ENCODE results near the gene MUC2. TPM values are rescaled to one million over a fixed set of nuclear protein-coding genes. Genes with fewer than 3 reads are reported as not detected.
"Not testable (repeated sequence)": the region's sequence is repeated elsewhere in the genome, so short reads cannot be mapped to it uniquely, and the experiment has no call there.

The MUC2 gene
- total RNA-seq, 1 experiment from 2014 or later = 0.47 TPM

DNA sequence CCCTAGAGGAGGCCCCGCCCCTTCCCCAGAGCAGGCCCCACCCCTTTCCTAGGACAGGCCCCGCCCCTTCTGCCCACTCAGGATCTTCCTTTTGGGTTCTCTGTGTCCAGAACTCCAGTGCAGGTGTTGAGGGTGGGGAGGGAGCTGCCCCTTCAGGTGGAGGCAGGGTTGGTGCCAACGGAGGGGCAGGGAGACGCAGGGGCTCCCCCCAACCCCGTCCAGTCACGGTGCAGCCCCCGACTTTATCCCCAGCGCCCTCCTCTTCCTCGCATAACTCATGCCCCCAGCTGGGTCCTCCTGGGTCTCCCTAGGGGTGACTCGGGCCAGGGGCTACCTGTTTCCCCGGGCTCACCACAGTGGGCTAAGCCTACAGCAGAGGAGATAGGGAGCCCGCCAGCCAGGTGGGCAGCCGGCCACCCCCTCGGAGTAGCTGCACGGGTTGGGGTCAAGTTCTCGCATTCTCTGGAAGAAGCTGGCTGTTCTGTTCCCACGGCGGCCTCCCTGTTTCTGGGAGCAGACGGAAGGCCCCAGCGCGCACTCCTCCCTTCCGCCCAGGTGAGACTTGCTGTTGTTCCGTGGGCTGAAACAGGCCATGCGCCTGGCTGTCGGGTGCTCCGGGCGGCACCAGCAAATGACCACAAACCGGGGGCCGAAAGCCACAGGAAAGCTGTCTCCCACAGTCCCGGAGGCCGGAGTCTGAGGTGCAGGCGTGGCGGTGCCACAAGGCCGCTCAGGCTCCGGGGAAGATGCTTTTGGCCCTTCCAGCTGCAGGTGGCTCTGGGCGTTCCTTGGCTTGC lies 38.9 kb downstream of the MUC2 start:
- Histone ChIP-seq H3K27me3 (ENCODE audit: insufficient read depth, low read length) (no peaks in the 10 kb centered on the region), H3K79me2 (ENCODE audit: insufficient read depth, low read length) (no peaks in the 10 kb centered on the region), H2AFZ (ENCODE audit: low read depth, low read length, poor library complexity, severe bottlenecking) (no peak overlapping the region), H3K4me2 (ENCODE audit: low read length) (no peak overlapping the region), H3K4me3 (replicated peaks in 1 of 2; ENCODE audit: low read depth in 1 of 2, low read length in 2 of 2) (no peak overlapping the region), H3K9me2 (ENCODE audit: insufficient read depth) (no peaks in the 10 kb centered on the region), H3K9ac (ENCODE audit: low read length) (no peak overlapping the region), H4K20me1 (ENCODE audit: insufficient read depth) (no peaks in the 10 kb centered on the region), H3K27ac (ENCODE audit: low read depth, low read length) (no peak overlapping the region), H3K9me3 (ENCODE audit: control insufficient read depth in 1 of 2, insufficient read depth in 1 of 2, low read depth in 1 of 2, low read length in 2 of 2) (no peaks in the 10 kb centered on the region), H3K4me1 (ENCODE audit: control insufficient read depth in 1 of 2, insufficient read depth in 2 of 2, low read length in 2 of 2) (no peaks in the 10 kb centered on the region; a peak in 1 of 4 replicates), H3K36me3 (ENCODE audit: control insufficient read depth in 1 of 2, insufficient read depth in 2 of 2, low read length in 2 of 2) (no peaks in the 10 kb centered on the region)
- ChIA-PET POLR2A (no interaction called here), RAD21 (ENCODE audit: low non-redundant PET in 1 of 2, low total read pairs in 2 of 2, uncharacterized antibody in 2 of 2, unreplicated experiment in 2 of 2) (no interaction called here), CTCF (no interaction called here)
- BruUV-seq (replicated peaks) = no TSS peak
- intact Hi-C loops (cut with micrococcal nuclease) = loop anchor here (1.0 to 2.0 kb wide), 3 partner anchors 120 to 515 kb away; partner anchors contain the start of gene KRTAP5-5
- TF ChIP-seq FOSL1 (IDR thresholded peaks at IDR 0.05; ENCODE audit: low read depth) (no peak), TCF7L2 (IDR thresholded peaks at IDR 0.05; ENCODE audit: borderline replicate concordance, extremely low read depth, insufficient read depth, insufficient read length) (no peak), CEBPB (IDR thresholded peaks at IDR 0.05; ENCODE audit: low read depth) (no peak), SRF (IDR thresholded peaks at IDR 0.05; ENCODE audit: low read depth) (no peak), EGR1 (IDR thresholded peaks at IDR 0.05; ENCODE audit: low read depth) (no peak), JUND (IDR thresholded peaks at IDR 0.05) (no peak), POLR2AphosphoS5 (IDR thresholded peaks at IDR 0.05; ENCODE audit: low read depth, low read length) (no peak)
- TF ChIP-seq, protein P1, sequence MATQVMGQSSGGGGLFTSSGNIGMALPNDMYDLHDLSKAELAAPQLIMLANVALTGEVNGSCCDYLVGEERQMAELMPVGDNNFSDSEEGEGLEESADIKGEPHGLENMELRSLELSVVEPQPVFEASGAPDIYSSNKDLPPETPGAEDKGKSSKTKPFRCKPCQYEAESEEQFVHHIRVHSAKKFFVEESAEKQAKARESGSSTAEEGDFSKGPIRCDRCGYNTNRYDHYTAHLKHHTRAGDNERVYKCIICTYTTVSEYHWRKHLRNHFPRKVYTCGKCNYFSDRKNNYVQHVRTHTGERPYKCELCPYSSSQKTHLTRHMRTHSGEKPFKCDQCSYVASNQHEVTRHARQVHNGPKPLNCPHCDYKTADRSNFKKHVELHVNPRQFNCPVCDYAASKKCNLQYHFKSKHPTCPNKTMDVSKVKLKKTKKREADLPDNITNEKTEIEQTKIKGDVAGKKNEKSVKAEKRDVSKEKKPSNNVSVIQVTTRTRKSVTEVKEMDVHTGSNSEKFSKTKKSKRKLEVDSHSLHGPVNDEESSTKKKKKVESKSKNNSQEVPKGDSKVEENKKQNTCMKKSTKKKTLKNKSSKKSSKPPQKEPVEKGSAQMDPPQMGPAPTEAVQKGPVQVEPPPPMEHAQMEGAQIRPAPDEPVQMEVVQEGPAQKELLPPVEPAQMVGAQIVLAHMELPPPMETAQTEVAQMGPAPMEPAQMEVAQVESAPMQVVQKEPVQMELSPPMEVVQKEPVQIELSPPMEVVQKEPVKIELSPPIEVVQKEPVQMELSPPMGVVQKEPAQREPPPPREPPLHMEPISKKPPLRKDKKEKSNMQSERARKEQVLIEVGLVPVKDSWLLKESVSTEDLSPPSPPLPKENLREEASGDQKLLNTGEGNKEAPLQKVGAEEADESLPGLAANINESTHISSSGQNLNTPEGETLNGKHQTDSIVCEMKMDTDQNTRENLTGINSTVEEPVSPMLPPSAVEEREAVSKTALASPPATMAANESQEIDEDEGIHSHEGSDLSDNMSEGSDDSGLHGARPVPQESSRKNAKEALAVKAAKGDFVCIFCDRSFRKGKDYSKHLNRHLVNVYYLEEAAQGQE (IDR thresholded peaks at IDR 0.05; ENCODE audit: low read depth) = no peak
- TF ChIP-seq, protein P2, sequence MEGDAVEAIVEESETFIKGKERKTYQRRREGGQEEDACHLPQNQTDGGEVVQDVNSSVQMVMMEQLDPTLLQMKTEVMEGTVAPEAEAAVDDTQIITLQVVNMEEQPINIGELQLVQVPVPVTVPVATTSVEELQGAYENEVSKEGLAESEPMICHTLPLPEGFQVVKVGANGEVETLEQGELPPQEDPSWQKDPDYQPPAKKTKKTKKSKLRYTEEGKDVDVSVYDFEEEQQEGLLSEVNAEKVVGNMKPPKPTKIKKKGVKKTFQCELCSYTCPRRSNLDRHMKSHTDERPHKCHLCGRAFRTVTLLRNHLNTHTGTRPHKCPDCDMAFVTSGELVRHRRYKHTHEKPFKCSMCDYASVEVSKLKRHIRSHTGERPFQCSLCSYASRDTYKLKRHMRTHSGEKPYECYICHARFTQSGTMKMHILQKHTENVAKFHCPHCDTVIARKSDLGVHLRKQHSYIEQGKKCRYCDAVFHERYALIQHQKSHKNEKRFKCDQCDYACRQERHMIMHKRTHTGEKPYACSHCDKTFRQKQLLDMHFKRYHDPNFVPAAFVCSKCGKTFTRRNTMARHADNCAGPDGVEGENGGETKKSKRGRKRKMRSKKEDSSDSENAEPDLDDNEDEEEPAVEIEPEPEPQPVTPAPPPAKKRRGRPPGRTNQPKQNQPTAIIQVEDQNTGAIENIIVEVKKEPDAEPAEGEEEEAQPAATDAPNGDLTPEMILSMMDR (IDR thresholded peaks at IDR 0.05 in 2 of 3, conservative IDR thresholded peaks at IDR 0.05 in 1 of 3; ENCODE audit: borderline replicate concordance in 1 of 3, insufficient read depth in 1 of 3, low read depth in 2 of 3, low read length in 2 of 3) = no peak
- DNase-seq (ENCODE audit: low read depth, low spot score) (no peak), ATAC-seq (no peak)

DNA sequence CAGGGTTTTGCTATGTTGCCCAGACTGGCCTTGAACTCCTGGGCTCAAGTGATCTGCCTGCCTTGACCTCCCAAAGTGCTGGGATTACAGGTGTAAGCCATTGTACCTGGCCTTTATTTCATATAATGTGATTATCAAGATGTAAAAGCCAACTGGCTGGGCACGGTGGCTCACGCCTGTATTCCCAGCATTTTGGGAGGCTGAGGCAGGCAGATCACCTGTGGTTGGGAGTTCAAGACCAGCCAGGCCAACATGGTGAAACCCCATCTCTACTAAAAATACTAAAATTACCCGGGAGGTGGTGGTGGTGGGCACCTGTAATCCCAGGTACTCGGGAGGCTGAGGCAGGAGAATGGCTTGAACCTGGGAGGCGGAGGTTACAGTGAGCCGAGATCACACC lies 40.6 kb downstream of the MUC2 start:
- intact Hi-C loops (cut with micrococcal nuclease) = loop anchor here (2.0 kb wide), 1 partner anchor 514 kb away; the partner anchor contains the start of gene KRTAP5-5
- RAD21 ChIA-PET (ENCODE audit: low non-redundant PET in 1 of 2, low total read pairs in 2 of 2, uncharacterized antibody in 2 of 2, unreplicated experiment in 2 of 2) = not testable (repeated sequence)

More for the DNA sequence above, 40.6 kb downstream of the MUC2 start:
- H3K9ac ChIP-seq (ENCODE audit: low read length); H3K79me2 ChIP-seq (ENCODE audit: insufficient read depth, low read length); DNase-seq (ENCODE audit: low read depth, low spot score); H3K27me3 ChIP-seq (ENCODE audit: insufficient read depth, low read length); H4K20me1 ChIP-seq (ENCODE audit: insufficient read depth); H3K4me1 ChIP-seq (ENCODE audit: control insufficient read depth in 1 of 2, insufficient read depth in 2 of 2, low read length in 2 of 2); H3K36me3 ChIP-seq (ENCODE audit: control insufficient read depth in 1 of 2, insufficient read depth in 2 of 2, low read length in 2 of 2); POLR2A ChIA-PET; H3K9me2 ChIP-seq (ENCODE audit: insufficient read depth); BruUV-seq (replicated peaks); ATAC-seq; H3K9me3 ChIP-seq (ENCODE audit: control insufficient read depth in 1 of 2, insufficient read depth in 1 of 2, low read depth in 1 of 2, low read length in 2 of 2); H3K4me2 ChIP-seq (ENCODE audit: low read length); CTCF ChIA-PET; H3K27ac ChIP-seq (ENCODE audit: low read depth, low read length); H3K4me3 ChIP-seq (replicated peaks in 1 of 2; ENCODE audit: low read depth in 1 of 2, low read length in 2 of 2): not testable (repeated sequence)
- H2AFZ ChIP-seq (ENCODE audit: low read depth, low read length, poor library complexity, severe bottlenecking) = peak overlapping the region; percentile 55
